H9 (cell line): Measurements from ENCODE around the gene TMEM165. TPM values are rescaled to one million over a fixed set of nuclear protein-coding genes. Genes with fewer than 3 reads are reported as not detected.

Experiments used
- DNase-seq: peaks from one replicate; pipeline ENCODE4 v3.0.0-alpha.2; 2017
- H2AFZ ChIP-seq: one replicate; pipeline ENCODE4 v1.6.1; 2013; ENCODE audit warnings: mild to moderate bottlenecking, low read length, control low read depth, moderate library complexity
- H2AK5ac ChIP-seq: 2 replicates; pipeline ENCODE4 v1.6.1; 2013; ENCODE audit warnings: low read length, control low read depth, mixed read lengths; ENCODE audit not compliant: insufficient read length
- H2BK120ac ChIP-seq: one replicate; pipeline ENCODE4 v1.6.1; 2013; ENCODE audit warnings: low read depth, mild to moderate bottlenecking, low read length, control low read depth, inconsistent platforms; ENCODE audit not compliant: poor library complexity, severe bottlenecking
- H2BK12ac ChIP-seq: 2 replicates; pipeline ENCODE4 v1.6.1; 2013; ENCODE audit warnings: low read length, control low read depth, mixed read lengths, low read depth; ENCODE audit not compliant: insufficient read length
- H2BK15ac ChIP-seq: 2 replicates; pipeline ENCODE4 v1.6.1; 2013; ENCODE audit warnings: low read depth, low read length, control low read depth
- H2BK20ac ChIP-seq: one replicate; pipeline ENCODE4 v1.6.1; 2013; ENCODE audit warnings: low read depth, mild to moderate bottlenecking, low read length, control low read depth, inconsistent platforms; ENCODE audit not compliant: poor library complexity, severe bottlenecking
- H2BK5ac ChIP-seq: 2 replicates; pipeline ENCODE4 v1.6.1; 2013; ENCODE audit warnings: low read length, control low read depth, mixed read lengths; ENCODE audit not compliant: insufficient read length
- H3K14ac ChIP-seq: 2 replicates; pipeline ENCODE4 v1.6.1; 2013; ENCODE audit warnings: low read length, control low read depth; ENCODE audit not compliant: insufficient read depth
- H3K18ac ChIP-seq: 2 replicates; pipeline ENCODE4 v1.6.1; 2013; ENCODE audit warnings: low read depth, mild to moderate bottlenecking, mixed read lengths, low read length, control low read depth; ENCODE audit not compliant: insufficient read length
- H3K23ac ChIP-seq: 2 replicates; pipeline ENCODE4 v1.6.1; 2013; ENCODE audit warnings: low read length, control low read depth, mixed read lengths, low read depth; ENCODE audit not compliant: insufficient read length
- H3K23me2 ChIP-seq: 2 replicates; pipeline ENCODE4 v1.6.1; 2013; ENCODE audit warnings: low read depth, mild to moderate bottlenecking, mixed read lengths, low read length, control low read depth; ENCODE audit not compliant: insufficient read length, poor library complexity, severe bottlenecking
- H3K27ac ChIP-seq: 2 replicates; pipeline ENCODE4 v1.5.1; 2013; ENCODE audit warnings: low read length, control low read depth, mixed read lengths, low read depth; ENCODE audit not compliant: insufficient read length
- H3K27me3 ChIP-seq: 2 replicates; pipeline ENCODE4 v1.6.1; 2013; ENCODE audit warnings: low read length, control low read depth, inconsistent platforms; ENCODE audit not compliant: insufficient read depth
- H3K4ac ChIP-seq: 2 replicates; pipeline ENCODE4 v1.6.1; 2013; ENCODE audit warnings: low read depth, mild to moderate bottlenecking, control low read depth, inconsistent platforms, low read length, moderate library complexity
- H3K4me1 ChIP-seq: 2 replicates; pipeline ENCODE4 v1.6.1; 2013; ENCODE audit warnings: low read length, control low read depth, inconsistent platforms; ENCODE audit not compliant: insufficient read depth
- H3K4me2 ChIP-seq: 2 replicates; pipeline ENCODE4 v1.6.1; 2013; ENCODE audit warnings: low read length, control low read depth, mixed read lengths; ENCODE audit not compliant: insufficient read length, insufficient read depth
- H3K56ac ChIP-seq: 2 replicates; pipeline ENCODE4 v1.6.1; 2013; ENCODE audit warnings: low read depth, mild to moderate bottlenecking, mixed read lengths, low read length, control low read depth; ENCODE audit not compliant: insufficient read length
- H3K79me1 ChIP-seq: 2 replicates; pipeline ENCODE4 v1.6.1; 2013; ENCODE audit warnings: low read depth, mild to moderate bottlenecking, moderate library complexity, low read length, control low read depth, inconsistent platforms; ENCODE audit not compliant: insufficient read depth, poor library complexity, severe bottlenecking
- H3K79me2 ChIP-seq: 2 replicates; pipeline ENCODE4 v1.6.1; 2013; ENCODE audit warnings: low read length, control low read depth, inconsistent platforms; ENCODE audit not compliant: insufficient read depth
- H3K9ac ChIP-seq: 2 replicates; pipeline ENCODE4 v1.6.1; 2013; ENCODE audit warnings: low read length, control low read depth, mixed read lengths; ENCODE audit not compliant: insufficient read length; ENCODE audit errors: extremely low read depth
- H3K9me3 ChIP-seq: one replicate; pipeline ENCODE4 v1.6.1; 2013; ENCODE audit warnings: low read depth, low read length, inconsistent platforms; ENCODE audit not compliant: control insufficient read depth
- H3T11ph ChIP-seq: one replicate; pipeline ENCODE4 v1.6.1; 2013; ENCODE audit warnings: mild to moderate bottlenecking, low read length, control low read depth, inconsistent platforms
- H4K20me1 ChIP-seq: one replicate; pipeline ENCODE4 v1.6.1; 2013; ENCODE audit not compliant: control insufficient read depth, insufficient read length, insufficient read depth
- H4K5ac ChIP-seq: 2 replicates; pipeline ENCODE4 v1.6.1; 2013; ENCODE audit warnings: low read depth, mild to moderate bottlenecking, mixed read lengths, low read length, control low read depth; ENCODE audit not compliant: insufficient read length
- H4K8ac ChIP-seq: replicated peaks from 2 replicates; pipeline ENCODE4 v1.6.1; 2013; ENCODE audit warnings: low read length, control low read depth, mixed read lengths, low read depth; ENCODE audit not compliant: insufficient read length
- H4K91ac ChIP-seq: 2 replicates; pipeline ENCODE4 v1.6.1; 2013; ENCODE audit warnings: low read depth, mild to moderate bottlenecking, moderate library complexity, mixed read lengths, low read length, control low read depth; ENCODE audit not compliant: insufficient read length
- H3K27ac Mint-ChIP-seq, 3 experiments: 2 replicates in 2 of 3; 3 replicates in 1 of 3; pipeline ENCODE4 v1.8.0; 2020 to 2021; ENCODE audit warnings: mixed read lengths in 3 of 3, mild to moderate bottlenecking in 1 of 3, moderate library complexity in 1 of 3
- H3K27me3 Mint-ChIP-seq: 2 replicates; pipeline ENCODE4 v1.8.0; 2021; ENCODE audit warnings: low read depth, mild to moderate bottlenecking, moderate library complexity, mixed read lengths
- H3K36me3 Mint-ChIP-seq, 3 experiments: 2 replicates in 2 of 3; 3 replicates in 1 of 3; pipeline ENCODE4 v1.8.0; 2020 to 2021; ENCODE audit warnings: low read depth in 3 of 3, mixed read lengths in 3 of 3; ENCODE audit not compliant: insufficient read depth in 1 of 3
- H3K4me1 Mint-ChIP-seq, 2 experiments: 2 replicates each; pipeline ENCODE4 v1.8.0; 2020; ENCODE audit warnings: mixed read lengths in 2 of 2
- H3K4me3 Mint-ChIP-seq, 2 experiments: 2 replicates in 1 of 2; 3 replicates in 1 of 2; pipeline ENCODE4 v1.8.0; 2020 to 2021; ENCODE audit warnings: mild to moderate bottlenecking in 2 of 2, mixed read lengths in 2 of 2, moderate library complexity in 1 of 2
- H3K9me3 Mint-ChIP-seq, 2 experiments: 2 replicates in 1 of 2; 3 replicates in 1 of 2; pipeline ENCODE4 v1.8.0; 2020; ENCODE audit warnings: mild to moderate bottlenecking in 2 of 2, mixed read lengths in 2 of 2, moderate library complexity in 1 of 2
- WGBS: extraction: QIAGEN DNeasy Blood & Tissue Kit; methylation state at CpG from one replicate; pipeline ENCODE4 v1.1.7; 2013; ENCODE audit warnings: missing lambda C conversion rate, low lambda C conversion rate, mixed read lengths; ENCODE audit not compliant: insufficient read length; ENCODE audit errors: extremely low coverage; 5-methylcytosine and 5-hydroxymethylcytosine counted together
- total RNA-seq: library from RNA; stranded (reverse); gene quantifications from 2 replicates; pipeline ENCODE4 v1.2.1, GENCODE V29; 2021
- TF ChIP-seq, protein P1 (sequence below): fragments of 200-600 bp; sonication (generic); conservative IDR thresholded peaks from 3 replicates; pipeline ENCODE4 v1.8.0; 2021; ENCODE audit warnings: antibody characterized with exemption, mild to moderate bottlenecking

The TMEM165 gene
- total RNA-seq, 1 experiment from 2014 or later: 87.2 TPM

DNA sequence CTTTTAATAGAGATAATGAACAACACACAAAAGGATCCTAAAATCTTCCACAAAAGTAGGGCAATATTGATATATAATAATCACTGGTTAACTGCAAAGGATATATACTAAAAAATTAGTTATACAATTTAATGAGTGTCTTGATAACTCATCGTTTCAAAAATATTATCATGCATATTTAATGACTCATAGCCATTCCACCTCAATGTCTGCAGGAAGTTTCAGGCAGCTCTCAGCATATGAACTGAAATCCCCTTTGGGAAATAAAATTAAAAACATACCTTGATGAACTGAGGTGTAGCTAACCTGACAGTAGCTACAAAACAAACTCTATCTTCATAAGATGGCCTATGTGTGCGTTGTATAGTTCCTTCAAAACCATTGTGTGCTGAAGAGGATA lies 62.9 kb downstream of the TMEM165 start:
- Histone ChIP-seq H3K18ac (no peak overlapping the region), H3K27ac (no peak overlapping the region), H4K8ac (no peak overlapping the region), H4K5ac (no peak overlapping the region), H3K23me2 (no peaks in the 10 kb centered on the region), H2BK5ac (no peak overlapping the region), H3K23ac (no peak overlapping the region), H3K56ac (no peak overlapping the region), H3K4me1 (no peaks in the 10 kb centered on the region), H4K91ac (no peak overlapping the region), H2AFZ (no peak overlapping the region), H2BK20ac (no peak overlapping the region), H3K4ac (no peak overlapping the region), H3K9me3 (no peaks in the 10 kb centered on the region), H2BK12ac (no peak overlapping the region), H3K9ac (no peak overlapping the region), H2BK120ac (no peak overlapping the region), H2AK5ac (no peak overlapping the region), H2BK15ac (no peak overlapping the region), H4K20me1 (no peaks in the 10 kb centered on the region), H3K27me3 (no peaks in the 10 kb centered on the region), H3T11ph (no peak overlapping the region), H3K79me2 (no peaks in the 10 kb centered on the region), H3K79me1 (no peaks in the 10 kb centered on the region), H3K4me2 (no peak overlapping the region), H3K14ac (no peak overlapping the region)
- Mint-ChIP-seq H3K4me1 (no peaks in the 10 kb centered on the region), H3K27ac (no peak overlapping the region), H3K4me3 (no peak overlapping the region), H3K27me3 (no peaks in the 10 kb centered on the region), H3K9me3 (no peaks in the 10 kb centered on the region), H3K36me3 (peaks cover 0 to 12% (median 6%) of the 10 kb centered on the region in 3 experiments; a peak in 4 of 7 replicates)
- TF ChIP-seq, protein P1, sequence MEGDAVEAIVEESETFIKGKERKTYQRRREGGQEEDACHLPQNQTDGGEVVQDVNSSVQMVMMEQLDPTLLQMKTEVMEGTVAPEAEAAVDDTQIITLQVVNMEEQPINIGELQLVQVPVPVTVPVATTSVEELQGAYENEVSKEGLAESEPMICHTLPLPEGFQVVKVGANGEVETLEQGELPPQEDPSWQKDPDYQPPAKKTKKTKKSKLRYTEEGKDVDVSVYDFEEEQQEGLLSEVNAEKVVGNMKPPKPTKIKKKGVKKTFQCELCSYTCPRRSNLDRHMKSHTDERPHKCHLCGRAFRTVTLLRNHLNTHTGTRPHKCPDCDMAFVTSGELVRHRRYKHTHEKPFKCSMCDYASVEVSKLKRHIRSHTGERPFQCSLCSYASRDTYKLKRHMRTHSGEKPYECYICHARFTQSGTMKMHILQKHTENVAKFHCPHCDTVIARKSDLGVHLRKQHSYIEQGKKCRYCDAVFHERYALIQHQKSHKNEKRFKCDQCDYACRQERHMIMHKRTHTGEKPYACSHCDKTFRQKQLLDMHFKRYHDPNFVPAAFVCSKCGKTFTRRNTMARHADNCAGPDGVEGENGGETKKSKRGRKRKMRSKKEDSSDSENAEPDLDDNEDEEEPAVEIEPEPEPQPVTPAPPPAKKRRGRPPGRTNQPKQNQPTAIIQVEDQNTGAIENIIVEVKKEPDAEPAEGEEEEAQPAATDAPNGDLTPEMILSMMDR: no peak
- WGBS: no CpG with 5 or more reads among the region's 2 CpGs
- DNase-seq: no peak
